ENCODE results near the gene KBTBD2. TPM values are rescaled to one million over a fixed set of nuclear protein-coding genes. Genes with fewer than 3 reads are reported as not detected.

The KBTBD2 gene
- total RNA-seq, 2 donors from 2014 or later, result 41.8 to 52.9 TPM

GRCh38 chr7:32890010-32890792, 1.4 kb downstream of the KBTBD2 start:
- Histone ChIP-seq H3K9ac (ENCODE audit: extremely low read depth, low read length, poor library complexity, severe bottlenecking) (peak overlapping the region; percentile 89), H3K4me3 (ENCODE audit: low read length) (peak overlapping the region; percentile 99), H3K4me1 (ENCODE audit: control insufficient read depth, insufficient read depth, low read length) (peaks cover 13% of the 10 kb centered on the region), H3K27ac (ENCODE audit: low read depth, low read length) (peak overlapping the region; percentile 90), H3K27me3 (ENCODE audit: control insufficient read depth, insufficient read depth, low read length, poor library complexity, severe bottlenecking) (no peaks in the 10 kb centered on the region), H3K9me3 (ENCODE audit: control insufficient read depth, low read length) (no peaks in the 10 kb centered on the region), H3K36me3 (ENCODE audit: control insufficient read depth, insufficient read depth, low read length) (peaks cover 7% of the 10 kb centered on the region)
- peak overlapping the region; percentile 92 for H3K27ac Mint-ChIP-seq
- peaks cover 11% of the 10 kb centered on the region for H3K36me3 Mint-ChIP-seq (ENCODE audit: low read depth)
- TF ChIP-seq CTCF (conservative IDR thresholded peaks at IDR 0.05), result no peak
- peaks cover 48% of the 10 kb centered on the region for H3K4me1 Mint-ChIP-seq
- DNase-seq, result no peak
- peak overlapping the region; percentile 91 for H3K4me3 Mint-ChIP-seq
- H3K9me3 Mint-ChIP-seq, result no peaks in the 10 kb centered on the region
- peaks cover under 1% of the 10 kb centered on the region for H3K27me3 Mint-ChIP-seq (ENCODE audit: insufficient read depth)
- 3 to 15% methylated on average over 4 to 16 of the region's 16 CpGs for WGBS, 2 experiments (ENCODE audit: insufficient coverage in 1 of 2, insufficient read length in 1 of 2)

- H3K4me3 Mint-ChIP-seq, result peak overlapping the region; percentile 91
- 97 to 98% methylated on average over 5 to 6 of the region's 6 CpGs for WGBS, 2 experiments (ENCODE audit: insufficient coverage in 1 of 2, insufficient read length in 1 of 2)
- no peak overlapping the region for H3K27ac ChIP-seq (ENCODE audit: low read depth, low read length)
These were observed 3.1 kb downstream of the KBTBD2 start for GRCh38 chr7:32888505-32888904.

GRCh38 chr7:32887395-32887794, 4.2 kb downstream of the KBTBD2 start:
- Histone ChIP-seq H3K9ac (ENCODE audit: extremely low read depth, low read length, poor library complexity, severe bottlenecking) (no peak overlapping the region), H3K9me3 (ENCODE audit: control insufficient read depth, low read length) (no peaks in the 10 kb centered on the region), H3K36me3 (ENCODE audit: control insufficient read depth, insufficient read depth, low read length) (peaks cover 7% of the 10 kb centered on the region), H3K4me1 (ENCODE audit: control insufficient read depth, insufficient read depth, low read length) (no peaks in the 10 kb centered on the region), H3K27ac (ENCODE audit: low read depth, low read length) (no peak overlapping the region), H3K4me3 (ENCODE audit: low read length) (no peak overlapping the region), H3K27me3 (ENCODE audit: control insufficient read depth, insufficient read depth, low read length, poor library complexity, severe bottlenecking) (no peaks in the 10 kb centered on the region)
- TF ChIP-seq CTCF (conservative IDR thresholded peaks at IDR 0.05), result no peak
- H3K4me3 Mint-ChIP-seq, result no peak overlapping the region
- H3K36me3 Mint-ChIP-seq (ENCODE audit: low read depth), result peaks cover 11% of the 10 kb centered on the region
- H3K27me3 Mint-ChIP-seq (ENCODE audit: insufficient read depth), result no peaks in the 10 kb centered on the region
- 90 to 92% methylated on average over 2 to 3 of the region's 3 CpGs for WGBS, 2 experiments (ENCODE audit: insufficient coverage in 1 of 2, insufficient read length in 1 of 2)
- no peak overlapping the region for H3K27ac Mint-ChIP-seq
- H3K4me1 Mint-ChIP-seq, result peaks cover 26% of the 10 kb centered on the region
- no peak for DNase-seq
- H3K9me3 Mint-ChIP-seq, result no peaks in the 10 kb centered on the region

More at GRCh38 chr7:32888505-32888904, 3.1 kb downstream of the KBTBD2 start:
- H3K27ac Mint-ChIP-seq, result no peak overlapping the region
- H3K36me3 Mint-ChIP-seq (ENCODE audit: low read depth), result peaks cover 11% of the 10 kb centered on the region
- no peaks in the 10 kb centered on the region for H3K27me3 ChIP-seq (ENCODE audit: control insufficient read depth, insufficient read depth, low read length, poor library complexity, severe bottlenecking)
- no peaks in the 10 kb centered on the region for H3K9me3 ChIP-seq (ENCODE audit: control insufficient read depth, low read length)
- peaks cover 7% of the 10 kb centered on the region for H3K36me3 ChIP-seq (ENCODE audit: control insufficient read depth, insufficient read depth, low read length)
- no peaks in the 10 kb centered on the region for H3K9me3 Mint-ChIP-seq
- peaks cover 8% of the 10 kb centered on the region for H3K4me1 ChIP-seq (ENCODE audit: control insufficient read depth, insufficient read depth, low read length)
- no peaks in the 10 kb centered on the region for H3K27me3 Mint-ChIP-seq (ENCODE audit: insufficient read depth)
- DNase-seq, result no peak
- no peak overlapping the region for H3K9ac ChIP-seq (ENCODE audit: extremely low read depth, low read length, poor library complexity, severe bottlenecking)
- peaks cover 37% of the 10 kb centered on the region for H3K4me1 Mint-ChIP-seq
- no peak for TF ChIP-seq CTCF (conservative IDR thresholded peaks at IDR 0.05)
- no peak overlapping the region for H3K4me3 ChIP-seq (ENCODE audit: low read length)

All from endodermal cell (in vitro differentiated cells).